ENCODE measurements around the gene GALC.
A peak's percentile ranks its signal among the peaks of the same experiment; 100 is the strongest.
"Not testable (repeated sequence)": the region's sequence is repeated elsewhere in the genome, so short reads cannot be mapped to it uniquely, and the experiment has no call there.

Gene GALC

DNA sequence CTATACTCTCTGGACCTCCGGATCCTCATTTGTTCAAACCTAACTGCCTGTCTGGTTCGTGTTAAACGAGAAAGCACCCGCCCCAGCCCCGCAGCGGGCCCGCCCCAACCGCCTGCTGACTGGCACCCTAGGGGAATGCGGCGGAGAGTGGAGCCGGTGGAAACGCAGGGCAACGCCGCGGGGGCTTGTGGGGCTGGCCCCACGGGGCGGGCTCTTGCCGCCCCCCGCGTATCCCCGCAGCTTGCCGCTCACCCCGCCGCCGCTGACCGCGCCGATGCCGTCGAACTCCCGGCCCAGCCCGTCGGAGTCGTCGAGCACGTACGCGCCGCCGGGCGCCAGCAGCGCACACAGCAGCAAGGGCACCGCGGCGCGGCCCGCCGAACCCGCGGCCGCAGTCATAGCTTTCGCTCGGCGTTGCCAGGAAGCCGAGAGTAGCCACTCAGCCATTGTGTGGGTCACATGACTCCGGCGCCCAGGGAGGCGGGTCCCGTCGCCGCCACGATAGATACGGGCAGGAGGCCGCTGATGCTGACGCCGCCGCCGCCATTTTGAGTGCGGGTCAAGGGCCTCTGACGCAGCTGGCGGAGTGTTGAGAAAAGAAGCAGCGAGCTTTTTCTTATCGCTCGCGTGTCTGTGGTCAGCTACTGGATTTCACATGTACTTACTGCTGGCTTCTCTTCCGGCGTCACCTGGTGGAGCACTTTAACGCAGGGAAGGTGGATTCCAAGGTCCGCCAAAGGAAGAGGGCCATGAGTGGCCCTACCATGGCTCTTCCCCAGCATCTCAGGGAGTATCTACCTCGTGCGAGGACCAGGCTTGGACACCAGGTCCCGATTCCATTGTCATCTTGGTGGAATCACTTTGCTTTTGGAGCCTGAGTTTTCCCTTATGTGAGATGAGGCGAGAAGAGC lies at the start of gene GALC:
TSS of gene GALC (minus strand) at position 465 of the 911 bp plus-strand sequence. CDS start at position 447, 18 bp downstream.
- peak; percentile 88 to 90 for DNase-seq (ENCODE audit: low read depth in 2 of 2)

DNA sequence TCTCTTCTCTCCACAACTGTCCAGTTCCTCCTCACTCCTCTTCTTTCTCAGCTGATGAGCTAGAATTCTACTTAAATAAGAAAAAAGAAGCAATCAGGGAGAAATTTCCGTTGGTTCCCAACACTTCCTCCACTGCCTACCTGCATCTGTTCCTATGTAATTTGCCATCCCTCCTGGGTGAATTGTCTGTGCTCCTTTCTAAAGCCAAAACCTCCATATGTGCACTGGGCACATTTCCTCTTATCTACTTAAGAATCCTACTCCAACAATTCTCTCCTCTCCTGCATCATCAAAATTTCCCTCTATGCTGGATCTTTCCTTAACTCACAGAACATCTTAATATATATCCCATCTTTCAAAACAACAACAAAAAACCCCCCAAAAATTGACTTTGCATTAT lies 47.2 kb upstream of the GALC start:
- DNase-seq (ENCODE audit: low read depth in 2 of 2) = no peak

DNA sequence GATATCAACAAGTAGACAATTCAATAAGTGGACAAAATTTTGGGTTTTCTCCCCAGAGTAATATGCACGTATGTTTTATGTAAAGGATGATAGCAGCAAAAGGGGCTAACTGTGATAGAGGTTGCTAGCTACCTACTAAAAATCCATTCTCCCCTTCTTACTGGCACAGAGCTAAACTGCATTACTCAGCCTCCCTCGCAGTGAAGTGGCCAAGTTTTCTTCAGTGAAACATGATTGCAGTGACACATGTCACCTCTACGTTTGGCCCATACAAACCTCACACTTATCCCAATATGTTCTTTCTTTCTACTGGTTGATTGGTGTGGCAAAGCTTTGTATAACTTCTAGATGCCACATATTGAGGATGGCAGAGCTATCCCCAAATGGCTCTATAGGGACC lies 46.2 kb upstream of the GALC start:
- no peak for DNase-seq (ENCODE audit: low read depth in 2 of 2)

DNA sequence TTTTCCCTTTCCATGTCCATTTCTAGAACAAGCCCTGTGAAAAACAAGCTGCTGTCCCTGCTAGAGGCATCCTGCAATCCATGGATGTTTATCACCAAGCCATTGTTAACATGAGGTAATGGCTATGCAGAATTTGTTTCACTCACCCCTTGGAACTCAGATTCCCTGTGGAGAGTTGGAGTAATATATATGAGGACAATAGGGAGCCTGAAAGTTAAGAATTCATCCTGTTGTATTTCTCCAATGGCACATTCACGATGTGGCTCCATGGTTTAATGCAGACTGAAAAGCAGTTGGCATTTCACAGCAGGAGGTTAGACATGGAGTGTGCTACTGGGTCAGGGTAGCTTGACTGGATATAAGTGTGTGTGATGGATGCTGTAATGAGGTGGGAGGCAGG lies 44.3 kb upstream of the GALC start:
- DNase-seq (ENCODE audit: low read depth in 2 of 2) = no peak

DNA sequence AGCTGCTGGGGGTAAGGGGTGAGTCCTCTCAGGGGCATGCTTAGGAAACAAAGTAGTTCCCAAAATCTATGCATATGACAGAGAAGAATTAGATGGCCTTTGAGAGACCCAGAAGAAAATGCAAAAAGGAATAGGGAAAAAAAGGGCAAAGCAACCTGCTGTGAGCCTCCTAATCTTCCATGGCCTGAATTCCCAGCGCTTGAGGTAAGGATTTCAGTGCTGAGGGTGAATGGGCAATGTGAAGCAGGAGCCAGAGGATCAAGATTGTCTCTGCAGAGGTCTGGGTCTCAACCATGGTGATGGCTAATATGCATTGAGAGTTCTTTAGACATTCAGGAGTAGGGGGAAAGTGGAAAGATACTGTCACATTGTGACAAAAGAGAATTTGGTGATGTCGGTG lies 43.4 kb upstream of the GALC start:
- no peak for DNase-seq (ENCODE audit: low read depth in 2 of 2)

DNA sequence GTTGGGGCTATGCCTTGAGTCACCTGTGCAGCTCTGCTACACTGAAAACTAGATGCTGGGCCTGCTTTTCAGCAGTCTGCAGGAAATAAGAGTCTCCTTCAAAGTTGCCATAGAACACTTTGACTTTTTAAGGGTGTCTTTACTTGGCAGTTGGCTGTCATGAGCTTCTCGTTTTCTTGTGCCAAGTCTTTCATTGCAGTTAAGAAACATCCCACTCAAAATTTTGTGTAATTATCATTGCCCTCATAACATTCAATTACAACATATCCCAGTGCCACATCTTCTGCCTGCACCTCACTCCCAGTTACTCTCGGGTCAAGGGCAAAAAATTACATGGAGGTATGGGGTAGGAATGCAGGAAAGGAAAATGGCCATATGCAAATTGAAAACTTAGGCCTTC lies 41.1 kb upstream of the GALC start:
- no peak for DNase-seq (ENCODE audit: low read depth in 2 of 2)

DNA sequence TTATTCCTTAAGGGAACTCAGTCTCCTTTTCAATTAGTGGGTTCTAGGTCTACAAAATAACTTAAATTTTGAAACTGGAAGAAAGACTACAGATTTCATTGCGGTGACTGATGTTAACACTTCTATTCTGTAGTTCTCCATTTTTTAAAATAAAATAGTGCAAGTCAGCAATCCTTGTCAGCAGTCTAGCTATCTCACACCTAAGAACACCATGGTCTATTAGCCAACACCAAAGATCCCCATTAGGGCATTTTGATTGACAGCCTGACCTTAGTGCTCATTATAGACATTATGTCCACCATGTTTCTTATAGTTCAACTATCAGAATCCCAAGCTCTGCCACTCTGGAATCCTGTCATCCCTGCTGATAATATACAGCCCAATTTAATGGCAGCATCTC lies 39.4 kb upstream of the GALC start:
- DNase-seq (ENCODE audit: low read depth in 2 of 2) = no peak

DNA sequence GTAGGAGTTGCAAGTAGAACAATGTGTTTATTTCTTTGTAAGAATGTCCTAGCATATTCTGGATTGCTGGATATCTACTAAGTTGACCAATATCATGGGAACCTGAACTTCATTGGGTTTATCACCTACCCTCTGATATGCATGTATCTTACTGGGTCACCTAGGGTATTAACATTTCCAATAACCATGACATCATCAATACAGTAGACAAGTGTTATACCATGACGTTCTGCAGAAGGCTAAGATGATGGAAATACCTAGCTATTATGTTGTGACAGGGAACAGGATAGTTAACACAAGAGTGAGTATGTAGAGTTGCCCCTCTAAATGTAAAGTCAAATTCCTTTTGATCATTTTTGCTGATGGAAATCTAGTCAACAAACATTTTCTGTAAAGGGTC lies 37.9 kb upstream of the GALC start:
- DNase-seq (ENCODE audit: low read depth in 2 of 2) = no peak

DNA sequence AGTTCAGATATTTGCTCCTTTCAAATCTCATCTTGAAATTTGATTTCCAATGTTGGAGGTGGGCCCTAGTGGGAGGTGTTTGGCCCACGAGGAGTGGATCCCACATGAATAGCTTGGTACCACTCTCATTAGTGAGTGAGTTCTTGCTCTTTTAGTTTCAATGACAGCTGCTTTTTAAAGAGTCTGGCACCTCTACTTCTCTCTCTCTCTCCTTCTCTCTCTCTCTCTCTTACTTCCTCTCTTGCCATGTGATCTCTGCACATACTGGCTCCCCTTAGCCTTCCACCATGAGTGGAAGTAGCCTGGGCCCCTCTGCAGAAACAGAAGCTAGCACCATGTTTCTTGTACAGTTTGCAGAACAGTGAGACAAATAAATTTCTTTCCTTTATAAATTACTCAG lies 37.1 kb upstream of the GALC start:
- no peak for DNase-seq (ENCODE audit: low read depth in 2 of 2)

DNA sequence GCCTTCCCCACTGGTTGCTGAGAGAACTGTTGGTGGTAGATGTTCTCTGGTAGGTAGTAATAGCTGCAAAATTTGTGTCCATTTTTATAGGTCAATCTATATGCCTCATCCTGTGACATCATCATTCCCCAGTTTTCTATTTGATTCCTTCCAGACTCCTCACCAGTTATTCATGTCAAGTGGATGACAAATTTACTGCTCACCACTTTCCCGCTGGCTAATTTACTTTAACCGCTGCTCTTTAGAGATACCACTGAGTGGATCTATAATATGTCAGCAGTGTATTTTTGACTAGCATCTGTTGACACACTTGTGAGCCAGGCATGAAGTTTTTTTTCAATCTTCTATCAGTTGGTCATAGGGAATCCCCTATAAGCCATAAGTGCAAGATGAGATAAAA lies 36.5 kb upstream of the GALC start:
- no peak for DNase-seq (ENCODE audit: low read depth in 2 of 2)

DNA sequence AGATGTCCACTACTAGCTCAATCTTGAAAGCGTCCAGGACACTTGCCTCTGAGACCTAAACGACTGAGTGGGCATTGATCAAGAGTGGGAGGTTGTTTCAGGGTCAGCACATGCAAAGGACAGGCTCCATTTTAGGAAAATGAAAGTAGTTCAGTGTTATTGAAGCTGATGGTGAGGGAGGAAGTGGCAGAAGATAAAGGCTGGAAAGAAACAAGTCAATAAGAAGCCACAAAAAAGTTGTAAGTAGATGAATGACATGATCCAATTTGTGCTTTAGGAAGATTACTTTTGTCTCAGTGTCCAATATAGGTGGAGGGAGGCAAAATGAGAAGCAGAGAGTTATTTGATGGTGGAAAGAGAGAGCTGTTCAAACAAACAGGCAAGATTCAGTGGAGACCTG lies 33.9 kb upstream of the GALC start:
- no peak for DNase-seq (ENCODE audit: low read depth in 2 of 2)

DNA sequence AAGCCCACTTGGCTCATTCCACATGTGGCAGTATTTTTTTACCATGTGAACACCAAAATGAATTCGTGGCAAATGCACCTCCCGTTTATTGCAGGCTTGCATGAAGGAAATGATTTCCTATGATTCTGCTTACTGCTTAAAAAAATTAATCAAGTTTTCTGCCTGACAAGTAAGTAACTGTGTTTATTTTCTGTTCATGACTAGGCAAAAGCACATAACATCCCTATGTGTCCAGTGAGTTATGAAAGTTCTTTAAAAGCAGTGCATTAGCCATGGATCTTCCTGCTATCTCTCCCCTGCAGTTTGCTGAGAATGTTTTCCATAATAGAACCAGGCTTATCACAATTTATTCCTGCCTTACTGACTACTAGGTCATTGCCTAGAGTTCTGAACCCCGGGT lies 32.3 kb upstream of the GALC start:
- no peak for DNase-seq (ENCODE audit: low read depth in 2 of 2)

DNA sequence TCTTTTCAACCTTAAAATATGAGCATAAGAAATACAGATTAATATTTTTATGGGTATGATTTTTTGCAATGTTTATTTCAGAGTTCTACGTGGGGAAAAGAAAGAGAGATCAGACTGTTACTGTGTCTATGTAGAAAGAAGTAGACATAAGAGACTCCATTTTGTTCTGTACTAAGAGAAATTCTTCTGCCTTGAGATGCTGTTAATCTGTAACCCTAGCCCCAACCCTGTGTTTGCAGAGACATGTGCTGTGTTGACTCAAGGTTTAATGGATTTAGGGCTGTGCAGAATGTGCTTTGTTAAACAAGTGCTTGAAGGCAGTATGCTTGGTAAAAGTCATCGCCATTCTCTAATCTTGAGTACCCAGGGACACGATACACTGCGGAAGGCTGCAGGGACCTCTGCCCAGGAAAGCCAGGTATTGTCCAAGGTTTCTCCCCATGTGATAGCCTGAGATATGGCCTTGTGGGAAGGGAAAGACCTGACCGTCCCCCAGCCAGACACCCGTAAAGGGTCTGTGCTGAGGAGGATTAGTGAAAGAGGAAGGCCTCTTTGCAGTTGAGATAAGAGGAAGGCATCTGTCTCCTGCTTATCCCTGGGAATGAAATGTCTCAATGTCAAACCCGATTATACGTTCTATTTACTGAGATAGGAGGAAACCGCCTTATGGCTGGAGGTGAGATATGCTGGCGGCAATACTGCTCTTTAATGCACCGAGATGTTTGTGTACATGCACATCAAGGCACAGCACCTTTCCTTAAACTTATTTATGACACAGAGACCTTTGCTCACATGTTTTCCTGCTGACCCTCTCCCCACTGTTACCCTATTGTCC lies 31.5 kb upstream of the GALC start:
- not testable (repeated sequence) for DNase-seq (ENCODE audit: low read depth in 2 of 2)

DNA sequence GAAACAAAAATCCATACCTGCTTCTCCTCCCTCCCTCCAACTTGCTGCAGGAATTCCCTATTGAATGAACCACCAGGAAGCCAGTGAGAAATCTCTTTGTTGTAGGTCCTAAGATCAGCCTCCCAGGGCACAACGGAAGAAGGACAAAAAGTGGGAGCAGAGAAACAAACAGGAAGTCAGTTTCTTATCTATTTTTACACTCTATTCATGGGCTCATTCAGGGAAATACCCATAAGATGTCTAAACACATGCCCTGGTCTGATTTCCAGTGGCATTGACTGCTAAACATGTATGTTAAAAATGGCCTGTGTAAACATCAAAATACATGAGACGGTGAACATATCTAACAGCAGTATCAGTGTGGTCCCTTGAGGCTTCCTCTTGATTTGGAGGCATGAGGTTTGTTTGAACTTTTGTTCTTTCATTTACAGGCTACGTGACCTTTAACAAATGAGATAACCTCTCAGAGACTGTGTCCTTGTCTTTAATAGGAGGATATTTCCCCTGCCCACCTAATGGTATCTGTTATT lies 30.7 kb upstream of the GALC start:
- no peak for DNase-seq (ENCODE audit: low read depth in 2 of 2)

DNA sequence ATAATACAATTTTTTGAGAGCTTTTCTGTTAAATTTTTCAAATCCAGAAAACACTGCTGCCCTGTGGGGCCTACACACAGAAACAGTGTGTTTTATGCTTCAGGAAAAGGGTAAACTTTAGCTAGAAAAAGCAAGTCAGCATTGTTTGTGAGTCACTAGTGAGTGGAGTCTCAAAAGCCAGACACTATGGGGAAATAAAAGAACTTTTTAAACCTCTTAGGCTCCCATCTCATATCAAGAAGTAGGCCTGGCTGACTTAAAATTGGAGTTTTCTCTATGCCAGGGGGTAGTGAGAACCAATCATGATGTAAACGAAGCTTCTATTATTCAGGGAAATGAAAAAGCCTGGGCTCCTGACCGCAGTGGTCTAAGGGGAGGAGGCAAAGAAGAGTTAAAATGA lies 24.6 kb upstream of the GALC start:
- DNase-seq (ENCODE audit: low read depth in 2 of 2) = no peak

DNA sequence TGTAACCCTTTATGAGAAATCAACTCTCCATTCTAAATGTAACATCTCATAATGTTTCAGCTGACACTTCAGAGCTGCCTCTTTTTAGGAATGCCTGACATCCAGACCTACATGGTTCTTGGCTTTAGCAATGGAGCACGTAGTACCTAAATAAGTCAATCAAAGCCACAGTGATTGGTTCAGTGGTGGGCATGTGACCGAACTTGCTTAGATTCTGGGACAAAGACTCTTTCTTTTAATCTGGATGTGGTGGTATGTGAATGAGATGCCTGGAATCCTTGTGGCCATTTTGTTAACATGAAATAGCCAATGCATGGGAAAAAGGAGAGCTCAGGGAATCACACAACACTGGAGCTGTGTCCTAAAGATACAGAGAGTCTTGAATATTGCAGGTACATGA lies 23.8 kb upstream of the GALC start:
- DNase-seq (ENCODE audit: low read depth in 2 of 2) = no peak

DNA sequence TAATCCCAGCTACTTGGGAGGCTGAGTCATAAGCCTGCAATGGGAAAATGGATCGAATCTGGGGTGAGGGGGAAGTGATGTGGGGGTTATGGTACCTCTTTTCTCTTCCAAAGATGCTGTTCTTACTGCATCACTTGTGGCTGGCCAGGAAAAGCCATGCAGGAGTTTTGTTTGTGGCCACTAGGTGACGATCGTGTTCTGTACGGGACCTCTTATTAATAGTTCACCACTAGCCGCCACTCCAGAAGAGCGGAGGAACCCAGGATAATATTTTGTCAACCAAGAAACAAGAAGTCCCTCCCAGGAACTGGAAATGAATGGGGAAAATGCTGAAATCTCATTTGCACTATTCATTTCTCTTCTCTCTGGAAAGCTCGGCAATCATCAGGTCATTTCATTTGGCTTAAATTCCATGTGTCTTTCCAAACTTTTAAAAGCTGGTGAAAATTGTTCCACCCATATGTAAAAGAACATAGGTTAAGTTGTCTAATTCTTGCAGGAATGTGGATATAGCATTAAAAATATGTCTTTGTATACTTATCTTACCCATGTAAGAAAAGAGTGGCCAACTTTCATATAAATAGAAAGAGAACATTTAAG lies 20.9 kb upstream of the GALC start:
- no peak for DNase-seq (ENCODE audit: low read depth in 2 of 2)

DNA sequence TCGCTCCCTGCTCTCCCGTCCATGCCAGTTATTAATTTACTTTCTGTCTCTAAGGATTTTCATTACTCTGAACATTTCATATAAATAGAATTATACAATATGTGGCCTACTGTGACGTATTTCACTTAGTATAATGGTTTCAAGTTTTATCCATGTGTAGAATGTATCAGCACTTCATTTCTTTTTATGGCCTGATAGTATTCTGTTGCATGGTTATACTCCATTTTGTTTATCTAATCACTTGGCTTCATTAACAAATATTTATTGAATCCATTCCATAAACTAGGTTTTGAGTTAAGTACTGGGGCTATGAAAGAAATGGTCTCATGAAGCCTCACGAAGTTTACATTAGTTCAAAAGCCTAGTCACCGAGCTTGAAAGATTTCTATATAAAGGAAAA lies 19.5 kb upstream of the GALC start:
- DNase-seq (ENCODE audit: low read depth in 2 of 2) = no peak

DNA sequence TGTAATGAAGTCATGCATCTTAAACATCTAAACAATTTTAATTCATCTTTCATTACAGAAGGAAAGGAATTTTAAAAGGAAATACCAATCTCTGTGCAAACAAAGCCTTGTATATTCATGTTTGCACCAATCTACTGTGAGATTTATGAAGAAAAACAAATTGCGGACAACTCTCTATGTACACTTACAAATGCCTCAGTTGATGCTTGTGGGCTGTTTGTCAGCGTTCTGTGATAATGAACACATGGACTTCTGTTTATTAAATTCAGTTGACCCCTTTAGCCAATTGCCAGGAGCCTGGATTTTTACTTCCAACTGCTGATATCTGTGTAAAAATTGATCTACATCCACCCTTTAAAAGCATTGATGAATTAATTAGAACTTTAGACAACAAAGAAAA lies 17.3 kb upstream of the GALC start:
- DNase-seq (ENCODE audit: low read depth in 2 of 2) = no peak

DNA sequence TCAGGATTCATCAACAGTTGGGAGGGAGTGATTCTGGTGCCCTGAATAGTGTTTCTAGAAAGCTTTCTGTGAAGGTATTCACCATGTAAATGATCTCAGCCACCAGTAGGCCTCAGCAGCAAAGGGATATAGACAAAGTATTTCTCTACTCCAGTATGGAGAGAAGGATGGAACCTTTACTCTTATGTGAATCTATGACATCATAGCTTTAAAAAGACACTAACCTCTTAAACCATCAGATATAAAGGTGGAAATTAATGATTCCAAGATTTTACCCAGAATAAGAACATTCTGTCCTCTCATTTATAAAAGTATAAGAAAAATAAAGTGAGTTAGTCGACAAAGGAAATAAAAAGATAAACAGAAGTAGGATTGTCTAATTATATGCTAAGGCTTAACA lies 16.5 kb upstream of the GALC start:
- no peak for DNase-seq (ENCODE audit: low read depth in 2 of 2)

DNA sequence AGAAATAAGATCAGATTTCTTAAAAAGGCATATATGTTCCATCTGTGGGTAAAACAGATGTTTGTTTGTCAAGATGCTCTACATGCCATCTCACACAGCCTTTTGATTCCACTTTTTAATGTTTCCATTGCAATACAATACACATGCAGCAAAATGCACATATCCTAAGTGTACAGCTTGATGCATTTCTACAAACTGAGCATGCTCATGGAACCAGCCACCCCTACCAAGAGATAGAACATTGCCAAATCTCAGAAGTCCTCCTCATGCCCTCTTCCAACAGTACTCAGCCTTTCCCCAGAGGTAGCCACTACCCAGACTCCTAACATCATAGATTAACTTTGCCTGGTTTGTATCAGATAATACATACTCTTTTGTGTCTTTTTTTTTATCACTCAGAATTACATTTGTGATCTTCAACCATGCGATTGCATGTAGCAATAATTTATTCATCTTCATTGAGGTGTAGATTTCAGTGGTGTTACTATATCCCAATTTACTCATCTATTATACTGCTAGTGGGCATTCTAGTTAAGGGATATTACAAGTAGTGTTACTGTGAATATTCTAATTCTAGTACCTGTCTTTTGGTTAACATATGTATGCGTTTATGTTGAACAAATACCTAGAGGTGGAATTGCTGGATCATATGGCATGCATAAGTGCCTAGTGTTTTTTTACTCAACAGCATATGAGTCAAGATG lies 15.2 kb upstream of the GALC start:
- no peak for DNase-seq (ENCODE audit: low read depth in 2 of 2)

DNA sequence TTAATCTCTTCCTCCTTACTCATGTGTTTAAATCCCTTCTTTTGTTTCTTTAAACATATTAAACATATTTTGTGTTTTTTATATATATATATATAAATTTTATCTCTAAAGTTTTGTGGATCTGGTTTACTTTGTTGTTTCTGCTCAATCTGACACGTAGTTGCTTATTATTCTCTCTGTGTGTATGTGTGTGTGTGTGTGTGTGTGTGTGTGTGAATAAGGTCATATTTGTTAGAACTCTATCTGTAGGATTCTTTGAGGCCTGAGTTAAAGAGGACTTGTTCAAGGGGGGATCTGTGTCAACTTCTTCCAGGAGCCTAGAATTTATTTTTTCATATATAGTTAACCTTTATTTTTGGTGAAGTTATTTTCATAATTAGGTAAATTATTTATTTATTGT lies 14.6 kb upstream of the GALC start:
- no peak for DNase-seq (ENCODE audit: low read depth in 2 of 2)

All from stimulated activated CD4-positive, alpha-beta T cell treated with anti-CD3 and anti-CD28 coated beads, Interleukin-12 subunit alpha, Interleukin-12 subunit beta, amount 100 ng/mL, for 24 hours (primary cell).